ENCODE results near the gene PAQR5.

DNA sequence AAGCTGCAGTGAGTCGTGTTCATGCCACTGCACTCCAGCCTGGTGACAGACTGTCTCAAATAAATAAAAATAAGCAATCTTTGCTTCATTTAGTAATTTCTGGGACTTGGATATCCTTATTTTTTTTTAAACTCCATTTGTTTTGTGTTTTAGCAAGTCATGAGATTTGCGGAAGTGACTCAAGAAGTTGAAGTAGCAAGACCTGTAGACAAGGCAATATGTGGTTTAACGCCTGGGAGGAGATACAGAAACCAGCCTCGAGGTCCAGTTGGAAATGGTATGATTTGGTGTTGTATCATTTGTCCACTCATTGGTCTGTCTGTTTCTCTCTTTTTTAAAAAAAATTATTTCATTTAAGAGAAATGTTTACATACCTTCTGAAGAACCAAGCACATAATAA is 137.3 kb downstream of the PAQR5 start:
- TF ChIP-seq REST (IDR thresholded peaks at IDR 0.05; ENCODE audit: low read depth) (no peak), EP300 (IDR thresholded peaks at IDR 0.05; ENCODE audit: borderline replicate concordance) (no peak), NFIC (IDR thresholded peaks at IDR 0.05) (no peak), MAX (IDR thresholded peaks at IDR 0.05) (no peak), RAD21 (IDR thresholded peaks at IDR 0.05; ENCODE audit: low read depth) (no peak), CREB1 (IDR thresholded peaks at IDR 0.05; ENCODE audit: low read depth) (no peak), ZBTB7A (IDR thresholded peaks at IDR 0.05; ENCODE audit: low read depth) (no peak), TEAD4 (IDR thresholded peaks at IDR 0.05) (no peak), CEBPB (IDR thresholded peaks at IDR 0.05) (no peak)
